Naive B cell (primary cell): ENCODE measurements around the gene PHACTR1. TPM values are rescaled to one million over a fixed set of nuclear protein-coding genes. Genes with fewer than 3 reads are reported as not detected.

ENCODE experiments used
- ATAC-seq, 2 donors: fragments of 150-1000 bp; cut with Tn5 transposase; 2 replicates each; pipeline ENCODE4 v1.10.0; 2021; ENCODE audit warnings: low read depth in 2 of 2, mild to moderate bottlenecking in 2 of 2, moderate library complexity in 2 of 2
- DNase-seq: peaks from one replicate; pipeline ENCODE4 v3.0.0; 2022
- H3K27ac Mint-ChIP-seq, 6 donors: one replicate each; pipeline ENCODE4 v1.8.0; 2020 to 2022; ENCODE audit warnings: mild to moderate bottlenecking in 6 of 6, mixed read lengths in 6 of 6, moderate library complexity in 5 of 6, inconsistent platforms in 2 of 6
- H3K27me3 Mint-ChIP-seq, 3 donors: one replicate each; pipeline ENCODE4 v1.8.0; 2021 to 2022; ENCODE audit warnings: mixed read lengths in 3 of 3, mild to moderate bottlenecking in 1 of 3
- H3K36me3 Mint-ChIP-seq, 2 donors: one replicate each; pipeline ENCODE4 v1.8.0; 2020 to 2022; ENCODE audit warnings: mixed read lengths in 2 of 2, inconsistent platforms in 1 of 2, mild to moderate bottlenecking in 1 of 2
- H3K4me1 Mint-ChIP-seq, 3 donors: one replicate each; pipeline ENCODE4 v1.8.0; 2020 to 2022; ENCODE audit warnings: mixed read lengths in 3 of 3, inconsistent platforms in 1 of 3, mild to moderate bottlenecking in 1 of 3, moderate library complexity in 1 of 3
- H3K4me3 Mint-ChIP-seq, 8 donors: one replicate each; pipeline ENCODE4 v1.8.0; 2020 to 2022; ENCODE audit warnings: mild to moderate bottlenecking in 8 of 8, mixed read lengths in 8 of 8, moderate library complexity in 8 of 8, inconsistent platforms in 2 of 8
- H3K9me3 Mint-ChIP-seq, 7 donors: one replicate each; pipeline ENCODE4 v1.8.0; 2020 to 2022; ENCODE audit warnings: mixed read lengths in 7 of 7, mild to moderate bottlenecking in 5 of 7, inconsistent platforms in 2 of 7, moderate library complexity in 1 of 7
- polyA plus RNA-seq, 6 donors: library from polyadenylated mRNA; unstranded; fragments of 300-500 nt; fragmentation: Illumina TruSeq; gene quantifications; one replicate each; pipeline ENCODE4 v1.2.3, GENCODE V29; 2021; ENCODE audit warnings: low read depth in 6 of 6

Gene PHACTR1
- polyA plus RNA-seq, 6 donors from 2014 or later, result 61.4 to 110 (median 75.1) TPM

GRCh38 chr6:12967686-12968085 is 251.1 kb downstream of the PHACTR1 start:
- H3K4me3 Mint-ChIP-seq, result no peak overlapping the region
- no peak for DNase-seq
- H3K27ac Mint-ChIP-seq, result no peak overlapping the region
- H3K36me3 Mint-ChIP-seq, result no peaks in the 10 kb centered on the region
- no peak for ATAC-seq
- H3K4me1 Mint-ChIP-seq, result peaks cover 6 to 8% (median 7%) of the 10 kb centered on the region in 3 donors
- H3K9me3 Mint-ChIP-seq, result no peaks in the 10 kb centered on the region
- H3K27me3 Mint-ChIP-seq, result peaks cover 7 to 22% (median 11%) of the 10 kb centered on the region in 3 donors

GRCh38 chr6:12968290-12968689 is 251.7 kb downstream of the PHACTR1 start:
- no peaks in the 10 kb centered on the region for H3K36me3 Mint-ChIP-seq
- no peak overlapping the region for H3K4me3 Mint-ChIP-seq
- no peaks in the 10 kb centered on the region for H3K9me3 Mint-ChIP-seq
- peaks cover under 1 to 2% (median under 1%) of the 10 kb centered on the region in 3 donors for H3K4me1 Mint-ChIP-seq
- DNase-seq (no peak), ATAC-seq (no peak)
- peak overlapping the region in 1 of 6 donors; percentile 19 for H3K27ac Mint-ChIP-seq
- peaks cover 7 to 22% (median 11%) of the 10 kb centered on the region in 3 donors for H3K27me3 Mint-ChIP-seq

GRCh38 chr6:12968839-12969558 is 252.4 kb downstream of the PHACTR1 start:
- DNase-seq (no peak), ATAC-seq (no peak)
- Mint-ChIP-seq H3K27me3 (peaks cover 7 to 22% (median 11%) of the 10 kb centered on the region in 3 donors), H3K27ac (peak overlapping the region in 2 of 6 donors; percentile 19 to 33), H3K4me1 (no peaks in the 10 kb centered on the region), H3K36me3 (no peaks in the 10 kb centered on the region), H3K4me3 (no peak overlapping the region), H3K9me3 (no peaks in the 10 kb centered on the region)

- DNase-seq (no peak), ATAC-seq (no peak)
- Mint-ChIP-seq H3K4me3 (no peak overlapping the region), H3K4me1 (no peaks in the 10 kb centered on the region), H3K27me3 (peaks cover 7 to 22% (median 11%) of the 10 kb centered on the region in 3 donors), H3K9me3 (no peaks in the 10 kb centered on the region), H3K36me3 (no peaks in the 10 kb centered on the region), H3K27ac (no peak overlapping the region)
Measured at GRCh38 chr6:12969966-12970365, 253.4 kb downstream of the PHACTR1 start.

GRCh38 chr6:12973386-12973785 is 256.8 kb downstream of the PHACTR1 start:
- Mint-ChIP-seq H3K9me3 (no peaks in the 10 kb centered on the region), H3K4me3 (no peak overlapping the region), H3K27me3 (peaks cover 0 to 11% (median 0%) of the 10 kb centered on the region in 3 donors), H3K4me1 (no peaks in the 10 kb centered on the region), H3K36me3 (no peaks in the 10 kb centered on the region), H3K27ac (no peak overlapping the region)
- ATAC-seq (no peak), DNase-seq (no peak)

- Mint-ChIP-seq H3K4me3 (no peak overlapping the region), H3K4me1 (no peaks in the 10 kb centered on the region), H3K9me3 (no peaks in the 10 kb centered on the region), H3K27me3 (peaks cover 0 to 8% (median 0%) of the 10 kb centered on the region in 3 donors), H3K36me3 (no peaks in the 10 kb centered on the region), H3K27ac (no peak overlapping the region)
- no peak for DNase-seq
- ATAC-seq, result no peak
Measured at GRCh38 chr6:12974551-12974950, 258.0 kb downstream of the PHACTR1 start.

- H3K4me1 Mint-ChIP-seq, result no peaks in the 10 kb centered on the region
- peaks cover 0 to 3% (median 0%) of the 10 kb centered on the region in 7 donors for H3K9me3 Mint-ChIP-seq
- H3K36me3 Mint-ChIP-seq, result no peaks in the 10 kb centered on the region
- H3K27me3 Mint-ChIP-seq, result peaks cover 0 to 8% (median 0%) of the 10 kb centered on the region in 3 donors
- peak overlapping the region in 1 of 8 donors; percentile 31 for H3K4me3 Mint-ChIP-seq
- no peak overlapping the region for H3K27ac Mint-ChIP-seq
- DNase-seq, result no peak
- no peak for ATAC-seq
Measured at GRCh38 chr6:12976366-12976765, 259.8 kb downstream of the PHACTR1 start.

- ATAC-seq (no peak), DNase-seq (no peak)
- no peak overlapping the region for H3K27ac Mint-ChIP-seq
- H3K4me3 Mint-ChIP-seq, result no peak overlapping the region
- H3K36me3 Mint-ChIP-seq, result peaks cover 0 to 5% of the 10 kb centered on the region in 2 donors
- H3K4me1 Mint-ChIP-seq, result no peaks in the 10 kb centered on the region
- peaks cover 0 to 11% (median 5%) of the 10 kb centered on the region in 7 donors for H3K9me3 Mint-ChIP-seq
- peaks cover 0 to 8% (median 0%) of the 10 kb centered on the region in 3 donors for H3K27me3 Mint-ChIP-seq
Measured at GRCh38 chr6:12977206-12977605, 260.6 kb downstream of the PHACTR1 start.

GRCh38 chr6:12977806-12978205 is 261.2 kb downstream of the PHACTR1 start:
- H3K9me3 Mint-ChIP-seq, result peaks cover 0 to 12% (median 5%) of the 10 kb centered on the region in 7 donors
- DNase-seq (no peak), ATAC-seq (no peak)
- H3K4me1 Mint-ChIP-seq, result no peaks in the 10 kb centered on the region
- no peak overlapping the region for H3K4me3 Mint-ChIP-seq
- H3K27ac Mint-ChIP-seq, result peak overlapping the region in 2 of 6 donors; percentile 3 to 43
- H3K36me3 Mint-ChIP-seq, result peaks cover 0 to 5% of the 10 kb centered on the region in 2 donors
- H3K27me3 Mint-ChIP-seq, result peaks cover 0 to 8% (median 0%) of the 10 kb centered on the region in 3 donors

- Mint-ChIP-seq H3K4me3 (no peak overlapping the region), H3K36me3 (peaks cover 0 to 5% of the 10 kb centered on the region in 2 donors), H3K4me1 (no peaks in the 10 kb centered on the region), H3K9me3 (peaks cover 2 to 12% (median 5%) of the 10 kb centered on the region in 7 donors), H3K27ac (no peak overlapping the region), H3K27me3 (peaks cover 0 to 8% (median 0%) of the 10 kb centered on the region in 3 donors)
- DNase-seq (no peak), ATAC-seq (no peak)
Measured at GRCh38 chr6:12980741-12981140, 264.2 kb downstream of the PHACTR1 start.

- DNase-seq (no peak), ATAC-seq (no peak)
- Mint-ChIP-seq H3K4me1 (no peaks in the 10 kb centered on the region), H3K27me3 (no peaks in the 10 kb centered on the region), H3K36me3 (peaks cover 0 to 5% of the 10 kb centered on the region in 2 donors), H3K27ac (no peak overlapping the region), H3K4me3 (no peak overlapping the region), H3K9me3 (peaks cover 2 to 12% (median 5%) of the 10 kb centered on the region in 7 donors)
Measured at GRCh38 chr6:12984776-12985175, 268.2 kb downstream of the PHACTR1 start.

GRCh38 chr6:12987783-12988182 is 271.2 kb downstream of the PHACTR1 start:
- peaks cover 0 to 4% (median 0%) of the 10 kb centered on the region in 7 donors for H3K9me3 Mint-ChIP-seq
- H3K4me3 Mint-ChIP-seq, result no peak overlapping the region
- no peaks in the 10 kb centered on the region for H3K36me3 Mint-ChIP-seq
- ATAC-seq (no peak), DNase-seq (no peak)
- H3K27ac Mint-ChIP-seq, result no peak overlapping the region
- no peaks in the 10 kb centered on the region for H3K27me3 Mint-ChIP-seq
- H3K4me1 Mint-ChIP-seq, result no peaks in the 10 kb centered on the region

- peaks cover 0 to 13% of the 10 kb centered on the region in 2 donors for H3K36me3 Mint-ChIP-seq
- DNase-seq, result no peak
- no peak for ATAC-seq
- H3K9me3 Mint-ChIP-seq, result peaks cover 6 to 15% (median 9%) of the 10 kb centered on the region in 7 donors
- H3K4me3 Mint-ChIP-seq, result no peak overlapping the region
- H3K27me3 Mint-ChIP-seq, result no peaks in the 10 kb centered on the region
- H3K4me1 Mint-ChIP-seq, result no peaks in the 10 kb centered on the region
- H3K27ac Mint-ChIP-seq, result no peak overlapping the region
Measured at GRCh38 chr6:12990162-12990561, 273.6 kb downstream of the PHACTR1 start.

- peaks cover 6 to 15% (median 9%) of the 10 kb centered on the region in 7 donors for H3K9me3 Mint-ChIP-seq
- H3K36me3 Mint-ChIP-seq, result peaks cover 0 to 13% of the 10 kb centered on the region in 2 donors
- no peaks in the 10 kb centered on the region for H3K27me3 Mint-ChIP-seq
- DNase-seq (no peak), ATAC-seq (no peak)
- H3K27ac Mint-ChIP-seq, result no peak overlapping the region
- H3K4me3 Mint-ChIP-seq, result no peak overlapping the region
- no peaks in the 10 kb centered on the region for H3K4me1 Mint-ChIP-seq
Measured at GRCh38 chr6:12991435-12991834, 274.9 kb downstream of the PHACTR1 start.
